Measurements from ENCODE around the gene ALCAM.

ALCAM gene

GRCh38 chr3:105528955-105529354 is 162.2 kb downstream of the ALCAM start:
- DNase-seq (ENCODE audit: low read depth), result no peak

GRCh38 chr3:105529456-105529855 is 162.7 kb downstream of the ALCAM start:
- no peak for DNase-seq (ENCODE audit: low read depth)

GRCh38 chr3:105532251-105532650 is 165.5 kb downstream of the ALCAM start:
- no peak for DNase-seq (ENCODE audit: low read depth)

- DNase-seq (ENCODE audit: low read depth), result peak; percentile 65
These were observed 167.3 kb downstream of the ALCAM start for GRCh38 chr3:105533960-105534359.

GRCh38 chr3:105534491-105534890 is 167.8 kb downstream of the ALCAM start:
- no peak for DNase-seq (ENCODE audit: low read depth)

- peak; percentile 67 for DNase-seq (ENCODE audit: low read depth)
These were observed 170.8 kb downstream of the ALCAM start for GRCh38 chr3:105537371-105538080.

GRCh38 chr3:105538483-105538882 is 171.8 kb downstream of the ALCAM start:
- peak; percentile 63 for DNase-seq (ENCODE audit: low read depth)

GRCh38 chr3:105539897-105540296 is 173.2 kb downstream of the ALCAM start:
- peak; percentile 40 for DNase-seq (ENCODE audit: low read depth)

- DNase-seq (ENCODE audit: low read depth), result no peak
These were observed 175.7 kb downstream of the ALCAM start for GRCh38 chr3:105542282-105543019.

GRCh38 chr3:105545051-105545450 is 178.3 kb downstream of the ALCAM start:
- DNase-seq (ENCODE audit: low read depth), result no peak

- peak; percentile 41 for DNase-seq (ENCODE audit: low read depth)
These were observed 187.1 kb downstream of the ALCAM start for GRCh38 chr3:105553851-105554250.

- peak; percentile 36 for DNase-seq (ENCODE audit: low read depth)
These were observed 188.5 kb downstream of the ALCAM start for GRCh38 chr3:105555206-105555605.

- no peak for DNase-seq (ENCODE audit: low read depth)
These were observed 193.1 kb downstream of the ALCAM start for GRCh38 chr3:105559856-105560255.

- no peak for DNase-seq (ENCODE audit: low read depth)
These were observed 195.2 kb downstream of the ALCAM start for GRCh38 chr3:105561876-105562275.

GRCh38 chr3:105564546-105565288 is 198.0 kb downstream of the ALCAM start:
- DNase-seq (ENCODE audit: low read depth), result no peak

GRCh38 chr3:105571005-105571404 is 204.3 kb downstream of the ALCAM start:
- DNase-seq (ENCODE audit: low read depth), result no peak

GRCh38 chr3:105572501-105572900 is 205.8 kb downstream of the ALCAM start:
- DNase-seq (ENCODE audit: low read depth), result no peak

GRCh38 chr3:105579439-105579838 is 212.7 kb downstream of the ALCAM start:
- no peak for DNase-seq (ENCODE audit: low read depth)

GRCh38 chr3:105580296-105580965 is 213.7 kb downstream of the ALCAM start:
- DNase-seq (ENCODE audit: low read depth), result no peak

GRCh38 chr3:105582015-105582414 is 215.3 kb downstream of the ALCAM start:
- no peak for DNase-seq (ENCODE audit: low read depth)

GRCh38 chr3:105584003-105584790 is 217.5 kb downstream of the ALCAM start:
- peak; percentile 26 for DNase-seq (ENCODE audit: low read depth)
